GM19468 (cell line): ENCODE measurements around the gene ANXA6.

Source experiments
- ATAC-seq: cut with Tn5 transposase; IDR thresholded peaks from one replicate; pipeline ENCODE4 v1.9.1; 2021; ENCODE audit warnings: mild to moderate bottlenecking, moderate library complexity, moderate number of reproducible peaks; ENCODE audit not compliant: unreplicated experiment; ENCODE audit errors: extremely low read depth

The ANXA6 gene

DNA sequence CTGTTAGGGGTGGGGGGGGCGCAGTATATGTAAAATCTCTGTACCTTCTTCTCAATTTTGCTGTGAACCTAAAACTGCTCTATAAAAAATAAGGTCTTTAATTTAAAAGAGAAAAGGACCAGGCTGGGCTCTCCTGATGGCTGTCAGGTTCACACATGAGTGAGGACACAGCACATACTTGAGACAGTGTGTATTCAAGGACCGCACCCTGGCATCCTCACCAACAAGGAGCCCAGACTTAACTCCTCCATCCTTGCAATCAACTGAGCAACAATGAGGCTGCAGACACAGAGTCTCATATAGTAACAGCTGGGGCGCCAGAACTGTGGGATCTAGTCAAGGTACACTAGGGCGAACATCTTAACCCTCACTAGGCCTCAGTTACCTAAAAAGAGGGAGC lies 86.6 kb downstream of the ANXA6 start:
- no peak for ATAC-seq

- no peak for ATAC-seq
Measured at GRCh38 chr5:151070449-151070848, 87.1 kb downstream of the ANXA6 start.

DNA sequence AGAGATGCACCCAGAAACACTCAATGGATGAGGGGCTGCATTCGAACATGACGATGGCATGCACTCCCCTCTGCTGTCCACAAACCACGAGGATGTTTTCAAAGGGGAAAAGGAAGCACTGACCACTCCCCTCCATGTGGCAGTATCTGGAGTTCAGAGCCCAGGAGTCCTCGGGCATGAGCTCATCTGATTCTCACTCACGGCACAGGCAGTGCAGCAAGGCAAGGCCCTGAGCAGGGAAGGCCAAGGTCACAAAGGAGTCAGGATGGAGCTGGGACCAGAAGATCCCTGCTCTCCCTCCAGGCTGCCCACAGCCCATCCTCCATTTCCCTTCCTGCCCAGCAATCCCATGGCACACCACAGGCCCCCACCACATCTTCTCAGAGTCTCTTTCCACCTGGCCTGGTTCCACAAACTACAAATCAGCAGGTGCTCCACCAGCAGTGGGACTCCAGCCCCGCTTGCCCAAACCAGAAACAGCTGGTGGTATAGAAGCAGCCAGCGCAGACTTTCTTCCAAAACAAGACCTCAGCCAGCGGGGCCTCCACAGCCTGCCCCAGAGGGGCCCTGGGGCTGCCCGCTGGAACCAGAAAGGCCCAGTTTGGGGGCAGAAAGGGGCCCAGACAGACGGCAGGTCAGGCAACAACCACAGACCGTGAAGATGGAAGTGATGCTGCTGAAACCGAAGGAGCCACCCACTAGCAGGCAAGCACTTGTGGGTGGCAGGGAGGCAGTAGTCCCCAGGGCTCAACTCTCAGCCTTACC lies 89.0 kb downstream of the ANXA6 start:
- ATAC-seq: peak; percentile 59

GRCh38 chr5:151067632-151068432 lies 89.7 kb downstream of the ANXA6 start:
- no peak for ATAC-seq

GRCh38 chr5:151066920-151067319 lies 90.7 kb downstream of the ANXA6 start:
- ATAC-seq: no peak

- ATAC-seq: no peak
Measured at GRCh38 chr5:151065609-151066008, 92.0 kb downstream of the ANXA6 start.

DNA sequence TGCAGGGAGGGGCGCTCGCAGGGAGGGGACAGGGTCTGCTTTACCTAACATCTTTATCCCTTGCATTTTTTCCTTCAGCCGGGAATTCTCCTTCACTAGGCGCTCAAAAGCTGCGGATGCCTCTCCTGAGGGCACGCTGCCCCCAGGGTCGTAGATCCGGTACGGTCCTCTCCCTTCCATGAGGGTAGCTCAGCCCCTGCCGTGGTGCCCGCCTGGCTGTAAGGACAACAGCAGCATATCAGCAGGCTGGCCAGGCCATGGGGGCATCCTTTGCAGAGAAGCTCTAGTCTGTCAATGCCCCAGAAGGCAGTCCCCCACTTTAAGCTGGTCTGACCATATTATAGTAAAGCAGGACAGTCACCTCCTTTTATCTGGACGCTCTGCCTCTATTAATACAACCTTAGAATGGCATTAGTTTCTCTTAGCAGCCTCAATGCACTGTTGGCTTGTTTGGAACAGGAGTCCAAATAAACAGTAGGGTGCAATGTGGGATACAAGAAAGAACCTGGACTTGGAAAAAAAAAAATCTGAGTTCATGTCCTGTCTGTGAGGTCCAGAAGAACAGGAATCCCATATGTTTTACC lies 92.6 kb downstream of the ANXA6 start:
- ATAC-seq: no peak

- no peak for ATAC-seq
Measured at GRCh38 chr5:151063142-151063989, 94.2 kb downstream of the ANXA6 start.

- no peak for ATAC-seq
Measured at GRCh38 chr5:151062405-151063141, 95.0 kb downstream of the ANXA6 start.

DNA sequence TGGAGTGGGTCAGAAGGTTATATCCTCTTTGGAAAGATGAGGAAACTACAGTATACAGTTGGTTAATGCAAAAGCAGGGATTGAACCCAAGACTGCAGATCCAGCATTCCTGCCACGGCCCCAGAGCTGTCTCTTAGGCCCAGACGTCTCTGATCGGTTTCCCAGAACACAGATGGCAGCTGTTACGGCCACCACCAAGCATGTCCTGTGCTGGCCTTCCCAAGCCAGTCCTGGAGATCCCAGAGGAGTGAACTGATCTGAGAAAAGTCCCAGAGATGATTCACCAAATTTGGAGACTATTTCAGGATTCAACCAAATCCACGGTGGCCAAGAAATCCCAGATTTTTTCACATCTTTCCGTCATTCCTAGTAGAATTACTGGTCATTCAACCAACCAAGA lies 96.8 kb downstream of the ANXA6 start:
- no peak for ATAC-seq

- no peak for ATAC-seq
Measured at GRCh38 chr5:151058891-151059489, 98.6 kb downstream of the ANXA6 start.

DNA sequence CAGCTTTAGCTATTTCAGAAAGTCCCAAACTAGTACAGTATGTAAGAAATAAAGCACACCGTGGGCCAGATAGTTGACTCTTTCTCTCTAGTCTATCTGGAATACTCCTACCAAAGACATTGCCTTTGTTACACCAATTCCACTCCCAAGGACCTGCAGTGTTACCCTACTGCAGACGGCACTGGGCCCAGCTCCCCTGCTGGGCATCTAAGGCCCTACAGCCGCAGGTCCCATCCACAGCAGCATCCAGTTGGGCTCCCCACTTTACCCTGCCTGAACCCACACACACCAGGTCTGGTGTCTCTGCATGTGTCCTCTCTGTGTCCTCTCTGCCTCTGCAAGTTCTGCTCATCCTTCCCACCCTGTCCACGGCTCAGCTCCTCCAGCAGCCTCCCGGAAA lies 99.3 kb downstream of the ANXA6 start:
- no peak for ATAC-seq

DNA sequence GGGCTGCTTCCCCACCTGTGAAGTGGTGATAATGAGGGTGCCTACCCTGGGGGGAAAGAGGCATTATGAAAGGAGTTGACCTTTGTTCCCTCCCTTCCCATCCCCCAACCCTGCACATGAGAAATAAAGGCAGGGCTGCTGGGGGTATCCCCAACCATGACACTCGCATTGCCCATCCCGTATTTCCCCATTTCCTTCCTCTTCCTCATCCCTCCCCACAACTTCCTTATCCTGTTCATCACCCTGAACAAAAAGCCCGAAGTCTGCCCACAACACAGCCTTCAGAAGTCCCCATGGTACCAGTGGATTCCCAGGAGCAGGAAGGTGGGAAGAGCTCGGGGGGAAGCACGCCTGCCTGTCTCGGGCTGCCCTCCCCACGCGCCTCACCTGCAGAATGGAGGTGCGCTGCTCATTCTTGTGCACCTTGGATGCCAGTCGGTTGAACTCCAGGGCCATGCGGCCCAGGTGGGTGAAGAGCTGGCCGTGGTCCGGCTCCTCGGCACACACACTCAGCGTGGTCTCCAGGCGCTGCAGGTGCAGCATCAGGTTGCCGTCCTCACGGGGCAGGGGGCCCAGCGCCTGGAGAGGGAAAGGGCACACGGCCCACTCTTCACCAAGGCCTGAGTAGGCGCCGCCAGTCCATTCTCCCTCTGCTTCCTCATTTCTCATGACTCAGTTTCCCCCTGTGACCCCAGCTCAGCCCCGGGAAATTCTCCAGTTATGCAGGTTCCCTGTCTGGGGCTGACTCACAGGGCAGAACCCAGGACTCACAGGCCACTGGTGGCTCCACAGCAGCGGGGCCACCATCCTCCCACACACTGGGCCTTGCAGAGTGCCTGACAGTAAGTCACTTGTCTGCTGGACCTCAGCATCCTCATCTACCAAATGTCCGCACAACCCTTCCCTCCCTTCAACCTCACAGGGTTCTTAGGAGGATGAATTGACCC lies 100.9 kb downstream of the ANXA6 start:
- no peak for ATAC-seq

- no peak for ATAC-seq
Measured at GRCh38 chr5:151055336-151055735, 102.2 kb downstream of the ANXA6 start.

- no peak for ATAC-seq
Measured at GRCh38 chr5:151054709-151055108, 102.9 kb downstream of the ANXA6 start.

- no peak for ATAC-seq
Measured at GRCh38 chr5:151053796-151054462, 103.7 kb downstream of the ANXA6 start.

GRCh38 chr5:151052836-151053235 lies 104.7 kb downstream of the ANXA6 start:
- ATAC-seq: no peak
